GM18870 (cell line): ENCODE measurements around the gene PCLAF.
"Not testable (repeated sequence)": the region's sequence is repeated elsewhere in the genome, so short reads cannot be mapped to it uniquely, and the experiment has no call there.

Experiments
- ATAC-seq: cut with Tn5 transposase; IDR thresholded peaks from one replicate; pipeline ENCODE4 v1.9.1; 2021; ENCODE audit warnings: moderate library complexity; ENCODE audit not compliant: unreplicated experiment

Gene PCLAF

GRCh38 chr15:64381000-64381751 lies at the start of gene PCLAF:
TSS of gene PCLAF (minus strand) at chr15:64381441. CDS start at chr15:64381371, 70 bp downstream.
- peak; percentile 77 for ATAC-seq

GRCh38 chr15:64430000-64430735 lies 48.9 kb upstream of the PCLAF start:
- no peak for ATAC-seq

GRCh38 chr15:64429448-64429847 lies 48.2 kb upstream of the PCLAF start:
- no peak for ATAC-seq

GRCh38 chr15:64426845-64427465 lies 45.7 kb upstream of the PCLAF start:
- no peak for ATAC-seq

- no peak for ATAC-seq
Measured at GRCh38 chr15:64425221-64425620, 44.0 kb upstream of the PCLAF start.

- no peak for ATAC-seq
Measured at GRCh38 chr15:64423970-64424369, 42.7 kb upstream of the PCLAF start.

GRCh38 chr15:64422697-64423096 lies 41.5 kb upstream of the PCLAF start:
- ATAC-seq: no peak

- no peak for ATAC-seq
Measured at GRCh38 chr15:64412216-64412615, 31.0 kb upstream of the PCLAF start.

GRCh38 chr15:64400583-64400982 lies 19.3 kb upstream of the PCLAF start:
- no peak for ATAC-seq

GRCh38 chr15:64398575-64398974 lies 17.3 kb upstream of the PCLAF start:
- ATAC-seq: no peak

- no peak for ATAC-seq
Measured at GRCh38 chr15:64396789-64397188, 15.5 kb upstream of the PCLAF start.

- ATAC-seq: not testable (repeated sequence)
Measured at GRCh38 chr15:64392471-64392870, 11.2 kb upstream of the PCLAF start.

GRCh38 chr15:64389036-64389435 lies 7.8 kb upstream of the PCLAF start:
- no peak for ATAC-seq

GRCh38 chr15:64387562-64388168 lies 6.4 kb upstream of the PCLAF start, which contains the start of gene TRIP4:
TSS of gene TRIP4 (plus strand) at chr15:64387836. CDS start at chr15:64387864, 28 bp downstream.
- ATAC-seq: peak; percentile 92

GRCh38 chr15:64386291-64386690 lies 5.0 kb upstream of the PCLAF start:
- ATAC-seq: no peak

- no peak for ATAC-seq
Measured at GRCh38 chr15:64383760-64384159, 2.5 kb upstream of the PCLAF start.

GRCh38 chr15:64380130-64380870 lies 941 bp downstream of the PCLAF start:
- ATAC-seq: not testable (repeated sequence)

GRCh38 chr15:64379216-64379960 lies 1.9 kb downstream of the PCLAF start:
- no peak for ATAC-seq

- ATAC-seq: no peak
Measured at GRCh38 chr15:64373360-64373759, 7.9 kb downstream of the PCLAF start.

GRCh38 chr15:64371383-64371782 lies 9.9 kb downstream of the PCLAF start:
- ATAC-seq: not testable (repeated sequence)
